WI38 (cell line): ENCODE measurements around the gene PAK1.

Source experiments
- H3K4me3 ChIP-seq: 2 replicates; pipeline ENCODE4 v1.5.1; 2011; ENCODE audit warnings: low read depth, mild to moderate bottlenecking, control low read depth, low read length
- CTCF ChIP-seq: IDR thresholded peaks from 2 replicates; pipeline ENCODE4 v1.5.1; 2012; ENCODE audit warnings: low read depth, mild to moderate bottlenecking, control low read depth, low read length

The PAK1 gene

GRCh38 chr11:77322926-77323590 is 150.8 kb downstream of the PAK1 start:
- no peak for TF ChIP-seq CTCF
- no peak overlapping the region for H3K4me3 ChIP-seq

GRCh38 chr11:77322506-77322905 is 151.4 kb downstream of the PAK1 start:
- no peak overlapping the region for H3K4me3 ChIP-seq
- no peak for TF ChIP-seq CTCF

GRCh38 chr11:77320351-77320750 is 153.5 kb downstream of the PAK1 start:
- no peak for TF ChIP-seq CTCF
- H3K4me3 ChIP-seq, result no peak overlapping the region

- no peak for TF ChIP-seq CTCF
- H3K4me3 ChIP-seq, result no peak overlapping the region
Observed at GRCh38 chr11:77318600-77318999, 155.3 kb downstream of the PAK1 start.

GRCh38 chr11:77316733-77317342 is 157.1 kb downstream of the PAK1 start:
- no peak for TF ChIP-seq CTCF
- no peak overlapping the region for H3K4me3 ChIP-seq

- no peak for TF ChIP-seq CTCF
- no peak overlapping the region for H3K4me3 ChIP-seq
Observed at GRCh38 chr11:77312107-77312506, 161.8 kb downstream of the PAK1 start.

- no peak for TF ChIP-seq CTCF
- H3K4me3 ChIP-seq, result no peak overlapping the region
Observed at GRCh38 chr11:77311701-77312100, 162.2 kb downstream of the PAK1 start.
